HepG2 (cell line): ENCODE results near the gene KCNK10. TPM values are rescaled to one million over a fixed set of nuclear protein-coding genes. Genes with fewer than 3 reads are reported as not detected.

Experiments
- ATAC-seq: fragments of 200-7000 bp; cut with Tn5 transposase; 3 replicates; pipeline ENCODE4 v1.9.1; 2020; ENCODE audit warnings: mild to moderate bottlenecking, moderate library complexity
- BruUV-seq: library from RNA; stranded (reverse); fragments of 400-500 nt; replicated peaks from 2 replicates; lab custom pipeline; 2021; lab: Mats Ljungman, UMichigan
- CTCF ChIA-PET: fragments of 300-600 bp; formaldehyde crosslinking; extraction: SDS; loops from one replicate; lab custom pipeline; 2021; ENCODE audit warnings: low total read pairs, inconsistent platforms, low intra/inter-chr PET ratio; lab: Yijun Ruan, JAX
- POLR2A ChIA-PET: fragments of 350-600 bp; sonication (Branson Sonifier 250); formaldehyde crosslinking; loops from one replicate; lab custom pipeline; 2020; ENCODE audit warnings: antibody characterized with exemption, inconsistent platforms; lab: Yijun Ruan, JAX
- DNase-seq: peaks from one replicate; pipeline ENCODE4 v3.0.0-alpha.2; 2015; ENCODE audit warnings: low spot score
- FAIRE-seq: peaks from 3 replicates; lab custom pipeline; 2011; peaks lifted over from hg19 to GRCh38; lab: Jason Lieb, UNC
- H2AFZ ChIP-seq: one replicate; pipeline ENCODE4 v1.6.1; 2011; ENCODE audit warnings: low read length, inconsistent platforms
- H3K27ac ChIP-seq: fragments of 300-600 bp; 3 replicates; pipeline ENCODE4 v1.8.0; 2011; ENCODE audit warnings: mixed run types, mild to moderate bottlenecking, mixed read lengths, low read length, inconsistent platforms; ENCODE audit not compliant: insufficient read depth; ENCODE audit errors: extremely low read length
- H3K27me3 ChIP-seq, 2 experiments: fragments of 200-600 bp in 1 of 2; 2 replicates in 1 of 2; 3 replicates in 1 of 2; pipeline versions ENCODE4 v1.6.0 to v1.8.0; 2011; ENCODE audit warnings: low read length in 2 of 2, mild to moderate bottlenecking in 2 of 2, moderate library complexity in 2 of 2, inconsistent platforms in 1 of 2; ENCODE audit not compliant: insufficient read depth in 2 of 2, control insufficient read depth in 1 of 2
- H3K36me3 ChIP-seq, 2 experiments: fragments of 200-600 bp in 1 of 2; replicated peaks in 1 of 2; 2 replicates in 1 of 2; 3 replicates in 1 of 2; pipeline versions ENCODE4 v1.5.1 to v1.8.0; 2011; ENCODE audit warnings: low read length in 2 of 2, inconsistent platforms in 1 of 2; ENCODE audit not compliant: insufficient read depth in 2 of 2, control insufficient read depth in 1 of 2
- H3K4me1 ChIP-seq: 2 replicates; pipeline ENCODE4 v1.5.1; 2012; ENCODE audit warnings: low read length, inconsistent platforms; ENCODE audit not compliant: insufficient read depth
- H3K4me2 ChIP-seq: 2 replicates; pipeline ENCODE4 v1.6.0; 2011; ENCODE audit warnings: low read depth, low read length, inconsistent platforms
- H3K4me3 ChIP-seq, 3 experiments: fragments of 200-600 bp in 1 of 3; sonication (generic), shearing (Covaris generic) in 1 of 3; replicated peaks in 1 of 3; 2 replicates each; pipeline ENCODE4 v1.5.1; 2011 to 2016; ENCODE audit warnings: low read length in 3 of 3, inconsistent platforms in 2 of 3, low read depth in 2 of 3, mild to moderate bottlenecking in 2 of 3, control low read depth in 1 of 3, mixed read lengths in 1 of 3; ENCODE audit not compliant: insufficient read depth in 1 of 3
- H3K79me2 ChIP-seq: one replicate; pipeline ENCODE4 v1.6.1; 2011; ENCODE audit warnings: low read length, inconsistent platforms; ENCODE audit not compliant: insufficient read depth
- H3K9ac ChIP-seq: 2 replicates; pipeline ENCODE4 v1.6.0; 2011; ENCODE audit warnings: mild to moderate bottlenecking, low read depth, low read length, inconsistent platforms; ENCODE audit not compliant: insufficient read depth
- H3K9me3 ChIP-seq: 2 replicates; pipeline ENCODE4 v1.5.1; 2012; ENCODE audit warnings: mild to moderate bottlenecking, low read length
- H4K20me1 ChIP-seq: 2 replicates; pipeline ENCODE4 v1.6.0; 2011; ENCODE audit warnings: inconsistent platforms, mild to moderate bottlenecking, low read length, moderate library complexity; ENCODE audit not compliant: insufficient read depth
- DMAP1 ChIP-seq: IDR thresholded peaks from 2 replicates; pipeline ENCODE4 v1.6.1; 2016
- EZH2 ChIP-seq: conservative IDR thresholded peaks from 2 replicates; pipeline ENCODE4 v1.6.1; 2012; ENCODE audit warnings: mild to moderate bottlenecking, low read depth, low read length, moderate library complexity
- FOSL2 ChIP-seq: sonication (generic); formaldehyde crosslinking; IDR thresholded peaks from 2 replicates; pipeline ENCODE4 v1.4.0; 2020; ENCODE audit warnings: missing genetic modification reagents
- HOXA9 ChIP-seq: sonication (generic); formaldehyde crosslinking; IDR thresholded peaks from 2 replicates; pipeline ENCODE4 v1.8.1; 2022; ENCODE audit warnings: missing genetic modification reagents, mild to moderate bottlenecking, moderate library complexity, borderline replicate concordance
- MTA1 ChIP-seq: sonication (generic); formaldehyde crosslinking; IDR thresholded peaks from 2 replicates; pipeline ENCODE4 v1.4.0; 2020; ENCODE audit warnings: missing genetic modification reagents, mild to moderate bottlenecking, borderline replicate concordance
- REPIN1 ChIP-seq: sonication (generic); formaldehyde crosslinking; IDR thresholded peaks from 2 replicates; pipeline ENCODE4 v1.8.0; 2022; ENCODE audit warnings: missing genetic modification reagents, low read depth, mild to moderate bottlenecking, borderline replicate concordance
- SOX13 ChIP-seq, 3 experiments: fragments of 450-650 bp in 1 of 3; sonication (generic) in 1 of 3; formaldehyde crosslinking in 1 of 3; IDR thresholded peaks in 2 of 3; conservative IDR thresholded peaks in 1 of 3; 2 replicates each; pipeline versions ENCODE4 v1.5.0 to v1.6.1; 2016 to 2020; ENCODE audit warnings: antibody characterized with exemption in 1 of 3, mild to moderate bottlenecking in 1 of 3, missing compliant biosample characterization in 1 of 3, missing genetic modification reagents in 1 of 3, moderate library complexity in 1 of 3
- ZKSCAN5 ChIP-seq: sonication (generic); formaldehyde crosslinking; IDR thresholded peaks from 2 replicates; pipeline ENCODE4 v1.5.1; 2020; ENCODE audit warnings: mild to moderate bottlenecking, missing genetic modification reagents
- ZNF260 ChIP-seq: sonication (generic); formaldehyde crosslinking; IDR thresholded peaks from 2 replicates; pipeline ENCODE4 v1.4.0; 2020; ENCODE audit warnings: missing genetic modification reagents, low read depth, mild to moderate bottlenecking, borderline replicate concordance
- WGBS: methylation state at CpG from one replicate; pipeline ENCODE4 v1.1.6; 2017; ENCODE audit warnings: low lambda C conversion rate; 5-methylcytosine and 5-hydroxymethylcytosine counted together
- in situ Hi-C: cut with HindIII; loops from 2 replicates; pipeline ENCODE4 v1.10.0; 2017; ENCODE audit warnings: low pct_unique_long_range_greater_than_20kb; ENCODE audit not compliant: extremely low pct_ligation_motif_present
- intact Hi-C: fragments of 100-400 bp; cut with micrococcal nuclease; formaldehyde crosslinking; loops from one replicate; pipeline ENCODE4 v1.10.0; 2022; ENCODE audit not compliant: unreplicated experiment
- polyA plus RNA-seq, 8 experiments: library from polyadenylated mRNA; depleted of rRNA in 3 of 8; stranded (reverse) in 7 of 8; unstranded in 1 of 8; fragments of >200 nt; fragmentation: Illumina TruSeq in 4 of 8; extraction: Trizol in 4 of 8; gene quantifications; 2 replicates each; pipeline versions ENCODE4 v1.2.1 to v1.2.3, GENCODE V29; 2011 to 2016; ENCODE audit warnings: low read depth in 4 of 8, missing spikeins in 1 of 8, mixed read lengths in 1 of 8; ENCODE audit not compliant: insufficient read depth in 1 of 8
- total RNA-seq, 5 experiments: library from RNA; depleted of rRNA; stranded (reverse); fragments of >200 nt; fragmentation: Illumina TruSeq; extraction: Trizol; gene quantifications; 2 replicates each; pipeline ENCODE4 v1.2.3, GENCODE V29; 2016; ENCODE audit warnings: low read depth in 1 of 5

Gene KCNK10
- total and polyA plus RNA-seq, 2 of the 13 experiments (the other 11 are each of a cell fraction or from before 2014, with no cell fraction given): not detected

DNA sequence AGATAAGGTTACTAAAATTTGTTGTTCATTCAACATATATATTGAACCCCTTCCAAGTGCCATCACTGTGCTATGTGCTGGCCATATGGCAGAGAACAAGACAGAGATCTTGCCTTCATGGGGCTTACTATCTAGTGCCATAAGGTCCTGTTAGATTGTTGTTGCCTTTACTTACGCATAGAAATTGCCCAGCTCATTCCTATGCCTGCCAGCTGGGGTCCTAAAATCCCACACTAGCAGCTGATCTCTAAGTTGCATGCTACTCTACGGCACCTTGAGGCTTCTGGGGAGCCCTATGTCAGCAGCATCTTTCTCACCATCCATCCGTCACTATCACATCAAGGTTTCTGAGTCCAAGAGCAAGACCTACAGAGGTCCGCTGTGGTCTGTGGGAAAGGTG, 1.4 kb upstream of the KCNK10 start (continued):
- TF ChIP-seq ZKSCAN5 (CRISPR knock-in tag) (no peak), SOX13 (IDR thresholded peaks at IDR 0.05) (no peak), SOX13 (CRISPR knock-in tag; conservative IDR thresholded peaks at IDR 0.05 in 1 of 2, IDR thresholded peaks at IDR 0.05 in 1 of 2) (no peak)

- Histone ChIP-seq H3K79me2 (no peaks in the 10 kb centered on the region), H3K4me3 (peak overlapping the region; percentile 24 to 50 (median 26); a peak in 3 of 6 replicates), H3K4me1 (0 out of 2 replicates have a peak, but pooled peaks cover 8% of the 10 kb centered on the region), H3K27me3 (peaks cover 5 to 68% of the 10 kb centered on the region in 2 experiments; a peak in 4 of 5 replicates), H4K20me1 (no peaks in the 10 kb centered on the region), H3K27ac (no peak overlapping the region), H3K9me3 (no peaks in the 10 kb centered on the region), H2AFZ (no peak overlapping the region), H3K36me3 (no peaks in the 10 kb centered on the region), H3K4me2 (peak overlapping the region; percentile 61), H3K9ac (no peak overlapping the region)
- in situ Hi-C loops (no loop called here), intact Hi-C loops (no loop called here)
- DNase-seq (no peak), ATAC-seq (peak; percentile 55), FAIRE-seq (no peak)
- no TSS peak for BruUV-seq
- WGBS: 7% methylated on average over 27 of the region's 69 CpGs
- CTCF ChIA-PET: no interaction called here
- POLR2A ChIA-PET: no interaction called here
- TF ChIP-seq FOSL2 (CRISPR knock-in tag): no peak
- no peak for TF ChIP-seq DMAP1 (CRISPR knock-in tag)
- no peak for TF ChIP-seq MTA1 (CRISPR knock-in tag)
- no peak for TF ChIP-seq ZNF260 (CRISPR knock-in tag)
- TF ChIP-seq EZH2: 0 out of 2 replicates have a peak, but pooled peaks have one; percentile 20
- TF ChIP-seq HOXA9 (CRISPR knock-in tag): no peak
- no peak for TF ChIP-seq REPIN1 (CRISPR knock-in tag)
These were observed 592 bp upstream of the KCNK10 start for GRCh38 chr14:88323523-88324199.
